Measurements from ENCODE around the gene DGKZ. TPM values are rescaled to one million over a fixed set of nuclear protein-coding genes. Genes with fewer than 3 reads are reported as not detected.

DGKZ gene
- total and polyA plus RNA-seq, 10 of the 15 experiments (the other 5 are each of a cell fraction or from before 2014, with no cell fraction given): 0.50 to 78.4 (median 39.5) TPM

DNA sequence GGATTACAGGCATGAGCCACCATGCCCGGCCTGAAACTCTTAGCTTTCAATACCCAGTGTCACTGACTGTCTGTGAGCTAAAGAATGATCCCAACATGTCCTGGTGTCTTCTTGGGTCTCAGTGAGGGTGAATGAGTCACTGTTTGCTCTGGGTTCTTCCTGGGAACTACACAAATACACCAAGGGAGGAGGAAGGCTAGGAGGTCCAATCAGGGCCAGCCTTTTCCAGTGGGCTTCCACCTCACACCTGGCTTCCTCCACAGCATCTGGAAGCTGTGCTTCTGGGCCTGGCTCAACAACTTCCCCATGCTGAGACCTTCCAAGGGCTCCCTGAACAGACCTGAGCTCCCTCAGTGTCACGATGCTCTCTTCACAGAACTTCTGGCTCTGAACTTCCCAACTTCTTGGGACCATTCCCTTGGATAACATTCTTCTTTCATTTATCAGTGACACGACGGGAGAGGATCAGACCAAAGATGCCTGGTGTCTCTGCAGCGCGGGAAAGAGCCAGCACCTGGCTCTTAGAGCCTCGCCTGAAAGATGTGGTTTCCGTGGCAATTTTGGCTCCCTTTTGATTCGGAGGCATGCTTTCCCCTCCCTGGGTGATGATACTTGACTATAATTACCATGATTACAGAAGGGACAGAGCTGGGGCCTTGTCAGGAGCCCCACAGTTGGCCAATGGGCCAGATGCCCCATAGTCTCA lies 66.7 kb downstream of the DGKZ start:
- H3K4me2 ChIP-seq (ENCODE audit: control insufficient read depth, insufficient read depth): no peak overlapping the region
- H3K9me3 ChIP-seq (replicated peaks; ENCODE audit: control insufficient read depth, insufficient read depth, low read length): no peaks in the 10 kb centered on the region
- peaks cover 12 to 23% of the 10 kb centered on the region in 2 experiments for H3K36me3 ChIP-seq (ENCODE audit: control insufficient read depth in 2 of 2, insufficient read depth in 2 of 2, low read length in 1 of 2)
- TF ChIP-seq ATF7 (IDR thresholded peaks at IDR 0.05; ENCODE audit: low read depth): no peak
- no peak for TF ChIP-seq POLR2AphosphoS2 (IDR thresholded peaks at IDR 0.05; ENCODE audit: low read depth, low read length)
- TF ChIP-seq LARP7 (IDR thresholded peaks at IDR 0.05): no peak
- no peak for TF ChIP-seq HCFC1 (IDR thresholded peaks at IDR 0.05; ENCODE audit: low read length)
- TF ChIP-seq CHD2 (IDR thresholded peaks at IDR 0.05; ENCODE audit: borderline replicate concordance, low read depth, low read length): no peak
- TF ChIP-seq GABPA (IDR thresholded peaks at IDR 0.05; ENCODE audit: low read depth): no peak
- TF ChIP-seq SREBF1 (IDR thresholded peaks at IDR 0.05; ENCODE audit: low read length): no peak
- TF ChIP-seq, protein P1, sequence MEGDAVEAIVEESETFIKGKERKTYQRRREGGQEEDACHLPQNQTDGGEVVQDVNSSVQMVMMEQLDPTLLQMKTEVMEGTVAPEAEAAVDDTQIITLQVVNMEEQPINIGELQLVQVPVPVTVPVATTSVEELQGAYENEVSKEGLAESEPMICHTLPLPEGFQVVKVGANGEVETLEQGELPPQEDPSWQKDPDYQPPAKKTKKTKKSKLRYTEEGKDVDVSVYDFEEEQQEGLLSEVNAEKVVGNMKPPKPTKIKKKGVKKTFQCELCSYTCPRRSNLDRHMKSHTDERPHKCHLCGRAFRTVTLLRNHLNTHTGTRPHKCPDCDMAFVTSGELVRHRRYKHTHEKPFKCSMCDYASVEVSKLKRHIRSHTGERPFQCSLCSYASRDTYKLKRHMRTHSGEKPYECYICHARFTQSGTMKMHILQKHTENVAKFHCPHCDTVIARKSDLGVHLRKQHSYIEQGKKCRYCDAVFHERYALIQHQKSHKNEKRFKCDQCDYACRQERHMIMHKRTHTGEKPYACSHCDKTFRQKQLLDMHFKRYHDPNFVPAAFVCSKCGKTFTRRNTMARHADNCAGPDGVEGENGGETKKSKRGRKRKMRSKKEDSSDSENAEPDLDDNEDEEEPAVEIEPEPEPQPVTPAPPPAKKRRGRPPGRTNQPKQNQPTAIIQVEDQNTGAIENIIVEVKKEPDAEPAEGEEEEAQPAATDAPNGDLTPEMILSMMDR (IDR thresholded peaks at IDR 0.05 in 2 of 3, conservative IDR thresholded peaks at IDR 0.05 in 1 of 3; ENCODE audit: control insufficient read depth in 2 of 3, extremely low read depth in 1 of 3, insufficient read depth in 1 of 3, low read depth in 3 of 3, low read length in 3 of 3): no peak
- TF ChIP-seq, protein P2, sequence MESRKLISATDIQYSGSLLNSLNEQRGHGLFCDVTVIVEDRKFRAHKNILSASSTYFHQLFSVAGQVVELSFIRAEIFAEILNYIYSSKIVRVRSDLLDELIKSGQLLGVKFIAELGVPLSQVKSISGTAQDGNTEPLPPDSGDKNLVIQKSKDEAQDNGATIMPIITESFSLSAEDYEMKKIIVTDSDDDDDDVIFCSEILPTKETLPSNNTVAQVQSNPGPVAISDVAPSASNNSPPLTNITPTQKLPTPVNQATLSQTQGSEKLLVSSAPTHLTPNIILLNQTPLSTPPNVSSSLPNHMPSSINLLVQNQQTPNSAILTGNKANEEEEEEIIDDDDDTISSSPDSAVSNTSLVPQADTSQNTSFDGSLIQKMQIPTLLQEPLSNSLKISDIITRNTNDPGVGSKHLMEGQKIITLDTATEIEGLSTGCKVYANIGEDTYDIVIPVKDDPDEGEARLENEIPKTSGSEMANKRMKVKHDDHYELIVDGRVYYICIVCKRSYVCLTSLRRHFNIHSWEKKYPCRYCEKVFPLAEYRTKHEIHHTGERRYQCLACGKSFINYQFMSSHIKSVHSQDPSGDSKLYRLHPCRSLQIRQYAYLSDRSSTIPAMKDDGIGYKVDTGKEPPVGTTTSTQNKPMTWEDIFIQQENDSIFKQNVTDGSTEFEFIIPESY (IDR thresholded peaks at IDR 0.05): no peak
- no peak for TF ChIP-seq HDGF (IDR thresholded peaks at IDR 0.05)
- no peak for TF ChIP-seq SUPT20H (IDR thresholded peaks at IDR 0.05; ENCODE audit: borderline replicate concordance, control insufficient read depth, low read depth, low read length)
- no peak for TF ChIP-seq CBFB (IDR thresholded peaks at IDR 0.05; ENCODE audit: low read depth)
- no peak for TF ChIP-seq PKNOX1 (IDR thresholded peaks at IDR 0.05)
- no peak for TF ChIP-seq EP300 (IDR thresholded peaks at IDR 0.05; ENCODE audit: borderline replicate concordance in 1 of 2, control insufficient read depth in 1 of 2, low read depth in 2 of 2, low read length in 2 of 2)
- H3K9ac ChIP-seq (ENCODE audit: control insufficient read depth, insufficient read depth, low read length): no peak overlapping the region
- in situ Hi-C loops (cut with MboI) (no loop called here), intact Hi-C loops (cut with micrococcal nuclease; ENCODE audit: unreplicated experiment) (no loop called here)
- H2AFZ ChIP-seq (ENCODE audit: control insufficient read depth, low read depth, low read length): no peak overlapping the region
- no peak overlapping the region for H3K4me3 ChIP-seq
- ChIA-PET SMC1A (ENCODE audit: uncharacterized antibody, unreplicated experiment) (interaction anchor here (0.6 to 1.8 kb wide), 3 partner anchors 8 to 109 kb away, joined by 4 to 5 read pairs (median 4); no protein-coding TSS in a partner anchor), CTCF (interaction anchor here (0.9 to 1.1 kb wide), 3 partner anchors 21 to 76 kb away, joined by 3 to 4 read pairs (median 3); no protein-coding TSS in a partner anchor), POLR2A (no interaction called here), RAD21 (ENCODE audit: unreplicated experiment) (interaction anchor here (1.1 to 1.7 kb wide), 3 partner anchors 69 to 124 kb away, joined by 3 to 4 read pairs (median 4); no protein-coding TSS in a partner anchor)
- WGBS (ENCODE audit: insufficient coverage, insufficient replicate concordance, low lambda C conversion rate, missing lambda C conversion rate): 97% methylated on average over 9 of the region's 9 CpGs
- no peaks in the 10 kb centered on the region for H3K4me1 ChIP-seq (ENCODE audit: control insufficient read depth, insufficient read depth, low read length)
- H3K27me3 ChIP-seq (replicated peaks in 1 of 2; ENCODE audit: control insufficient read depth in 2 of 2, insufficient read depth in 2 of 2, low read length in 1 of 2): no peaks in the 10 kb centered on the region
- H3K27ac ChIP-seq (ENCODE audit: control insufficient read depth, insufficient read depth): no peak overlapping the region
- no peaks in the 10 kb centered on the region for H4K20me1 ChIP-seq (ENCODE audit: control insufficient read depth, insufficient read depth)
- DNase-seq (ENCODE audit: low read depth, low spot score) (no peak), ATAC-seq (no peak), FAIRE-seq (no peak)
- no peaks in the 10 kb centered on the region for H3K79me2 ChIP-seq (ENCODE audit: control insufficient read depth, insufficient read depth, low read length)
- BruUV-seq (replicated peaks): no TSS peak

Data from GM12878 (cell line).